Neuronal stem cell (in vitro differentiated cells): Measurements from ENCODE around the gene ARL4C.
A peak's percentile ranks its signal among the peaks of the same experiment; 100 is the strongest.

Experiments
- DNase-seq: peaks from one replicate; pipeline ENCODE4 v3.0.0-alpha.2; 2013; ENCODE audit warnings: low spot score
- H2AFZ ChIP-seq: one replicate; pipeline ENCODE4 v1.6.1; 2013; ENCODE audit warnings: mild to moderate bottlenecking, low read length, inconsistent platforms
- H2AK5ac ChIP-seq: 2 replicates; pipeline ENCODE4 v1.6.1; 2013; ENCODE audit warnings: low read depth, mild to moderate bottlenecking, inconsistent platforms, low read length, moderate library complexity, mixed read lengths
- H2BK120ac ChIP-seq: 2 replicates; pipeline ENCODE4 v1.6.1; 2013; ENCODE audit warnings: low read depth, mild to moderate bottlenecking, inconsistent platforms, low read length, moderate library complexity, mixed read lengths
- H2BK12ac ChIP-seq: one replicate; pipeline ENCODE4 v1.6.1; 2013; ENCODE audit warnings: low read length, inconsistent platforms
- H2BK15ac ChIP-seq: 2 replicates; pipeline ENCODE4 v1.6.1; 2013; ENCODE audit warnings: mild to moderate bottlenecking, low read length, inconsistent platforms, mixed read lengths
- H2BK5ac ChIP-seq: one replicate; pipeline ENCODE4 v1.6.1; 2013; ENCODE audit warnings: inconsistent platforms, mild to moderate bottlenecking, low read length, moderate library complexity
- H3K14ac ChIP-seq: one replicate; pipeline ENCODE4 v1.6.1; 2013; ENCODE audit warnings: low read length, inconsistent platforms
- H3K18ac ChIP-seq: 2 replicates; pipeline ENCODE4 v1.6.1; 2013; ENCODE audit warnings: low read length, inconsistent platforms
- H3K23ac ChIP-seq: 2 replicates; pipeline ENCODE4 v1.6.1; 2013; ENCODE audit warnings: low read depth, mild to moderate bottlenecking, mixed read lengths, low read length, inconsistent platforms; ENCODE audit not compliant: poor library complexity
- H3K27ac ChIP-seq: replicated peaks from 3 replicates; pipeline ENCODE4 v1.5.1; 2013; ENCODE audit warnings: low read length, inconsistent platforms
- H3K27me3 ChIP-seq, 3 experiments: 2 replicates each; pipeline ENCODE4 v1.6.1; 2013; ENCODE audit warnings: low read length in 3 of 3, mild to moderate bottlenecking in 2 of 3, inconsistent platforms in 1 of 3, low read depth in 1 of 3, mixed read lengths in 1 of 3, moderate library complexity in 1 of 3; ENCODE audit not compliant: control insufficient read depth in 3 of 3, insufficient read depth in 3 of 3
- H3K36me3 ChIP-seq, 2 donors: replicated peaks in 1 of 2; 2 replicates each; pipeline ENCODE4 v1.6.1; 2013; ENCODE audit warnings: low read length in 2 of 2; ENCODE audit not compliant: control insufficient read depth in 2 of 2, insufficient read depth in 2 of 2
- H3K4ac ChIP-seq: 2 replicates; pipeline ENCODE4 v1.6.1; 2013; ENCODE audit warnings: inconsistent platforms, mild to moderate bottlenecking, low read length, moderate library complexity
- H3K4me1 ChIP-seq, 2 donors: 1 replicate in 1 of 2; 2 replicates in 1 of 2; pipeline ENCODE4 v1.6.1; 2013; ENCODE audit warnings: low read length in 2 of 2, low read depth in 1 of 2; ENCODE audit not compliant: control insufficient read depth in 2 of 2, insufficient read depth in 1 of 2
- H3K4me2 ChIP-seq: one replicate; pipeline ENCODE4 v1.6.1; 2013; ENCODE audit warnings: mild to moderate bottlenecking, low read length, inconsistent platforms; ENCODE audit not compliant: insufficient read depth, poor library complexity, severe bottlenecking
- H3K4me3 ChIP-seq, 2 donors: 2 replicates each; pipeline ENCODE4 v1.5.1; 2013; ENCODE audit warnings: low read length in 2 of 2, mild to moderate bottlenecking in 2 of 2, inconsistent platforms in 1 of 2, moderate library complexity in 1 of 2
- H3K79me1 ChIP-seq: one replicate; pipeline ENCODE4 v1.6.1; 2013; ENCODE audit warnings: low read depth, mild to moderate bottlenecking, inconsistent platforms, low read length, moderate library complexity
- H3K9ac ChIP-seq: one replicate; pipeline ENCODE4 v1.6.1; 2013; ENCODE audit warnings: mild to moderate bottlenecking, low read depth, low read length, inconsistent platforms; ENCODE audit not compliant: poor library complexity
- H3K9me3 ChIP-seq, 2 donors: replicated peaks in 1 of 2; 2 replicates each; pipeline versions ENCODE3 to v1.6.1; 2013; ENCODE audit warnings: low read length in 2 of 2, mild to moderate bottlenecking in 2 of 2, inconsistent platforms in 1 of 2, low read depth in 1 of 2, mixed read lengths in 1 of 2, moderate library complexity in 1 of 2; ENCODE audit not compliant: control insufficient read depth in 2 of 2, insufficient read depth in 1 of 2
- H4K8ac ChIP-seq: one replicate; pipeline ENCODE4 v1.6.1; 2013; ENCODE audit warnings: low read depth, mild to moderate bottlenecking, inconsistent platforms, low read length, moderate library complexity
- H4K91ac ChIP-seq: one replicate; pipeline ENCODE4 v1.6.1; 2013; ENCODE audit warnings: low read length, low read depth, mild to moderate bottlenecking, inconsistent platforms; ENCODE audit not compliant: poor library complexity
- WGBS, 2 donors: extraction: QIAGEN DNeasy Blood & Tissue Kit; methylation state at CpG; one replicate each; pipeline ENCODE4 v1.1.7; 2013; ENCODE audit warnings: missing lambda C conversion rate in 2 of 2, mixed read lengths in 1 of 2; ENCODE audit not compliant: insufficient read length in 2 of 2, insufficient replicate concordance in 1 of 2; ENCODE audit errors: extremely low coverage in 2 of 2; 5-methylcytosine and 5-hydroxymethylcytosine counted together

ARL4C gene

GRCh38 chr2:234450431-234451124, 46.3 kb downstream of the ARL4C start:
- H3K9ac ChIP-seq = no peak overlapping the region
- H2BK120ac ChIP-seq = peak overlapping the region; percentile 14
- H3K4me1 ChIP-seq = peaks cover 34 to 35% of the 10 kb centered on the region in 2 donors
- peak overlapping the region; percentile 56 for H4K91ac ChIP-seq
- H3K14ac ChIP-seq = no peak overlapping the region
- H3K4ac ChIP-seq = no peak overlapping the region
- WGBS, 2 donors = no CpG with 5 or more reads among the region's 6 CpGs
- H4K8ac ChIP-seq = no peak overlapping the region
- no peaks in the 10 kb centered on the region for H3K27me3 ChIP-seq
- no peak overlapping the region for H3K4me3 ChIP-seq
- H2AFZ ChIP-seq = no peak overlapping the region
- no peaks in the 10 kb centered on the region for H3K36me3 ChIP-seq
- H3K23ac ChIP-seq = no peak overlapping the region
- H3K4me2 ChIP-seq = no peak overlapping the region
- H2BK12ac ChIP-seq = no peak overlapping the region
- H3K18ac ChIP-seq = peak overlapping the region; percentile 68
- peak overlapping the region; percentile 98 for H2BK5ac ChIP-seq
- DNase-seq = no peak
- no peak overlapping the region for H2BK15ac ChIP-seq
- peak overlapping the region; percentile 97 for H3K27ac ChIP-seq
- no peak overlapping the region for H2AK5ac ChIP-seq
- H3K9me3 ChIP-seq = peaks cover 0 to 4% of the 10 kb centered on the region in 2 donors
- H3K79me1 ChIP-seq = no peaks in the 10 kb centered on the region

- H2BK15ac ChIP-seq = no peak overlapping the region
- H3K9ac ChIP-seq = no peak overlapping the region
- no peak overlapping the region for H3K4me2 ChIP-seq
- no peaks in the 10 kb centered on the region for H3K79me1 ChIP-seq
- peaks cover 3 to 7% of the 10 kb centered on the region in 2 donors for H3K9me3 ChIP-seq
- no peak overlapping the region for H4K91ac ChIP-seq
- no peaks in the 10 kb centered on the region for H3K27me3 ChIP-seq
- peak overlapping the region; percentile 61 for H2AFZ ChIP-seq
- no peak overlapping the region for H2AK5ac ChIP-seq
- H2BK120ac ChIP-seq = no peak overlapping the region
- WGBS, 2 donors = no CpG with 5 or more reads among the region's 13 CpGs
- no peak overlapping the region for H4K8ac ChIP-seq
- peaks cover 34 to 35% of the 10 kb centered on the region in 2 donors for H3K4me1 ChIP-seq
- DNase-seq = peak; percentile 92
- no peak overlapping the region for H3K18ac ChIP-seq
- no peak overlapping the region for H3K23ac ChIP-seq
- H3K36me3 ChIP-seq = no peaks in the 10 kb centered on the region
- no peak overlapping the region for H2BK5ac ChIP-seq
- no peak overlapping the region for H3K4ac ChIP-seq
- no peak overlapping the region for H2BK12ac ChIP-seq
- no peak overlapping the region for H3K4me3 ChIP-seq
- H3K14ac ChIP-seq = no peak overlapping the region
- H3K27ac ChIP-seq = peak overlapping the region; percentile 97
Observed at GRCh38 chr2:234448506-234449184, 48.2 kb downstream of the ARL4C start.

GRCh38 chr2:234447963-234448362, 48.9 kb downstream of the ARL4C start:
- no peak for DNase-seq
- H3K4me1 ChIP-seq = peaks cover 34 to 35% of the 10 kb centered on the region in 2 donors

GRCh38 chr2:234447189-234447588, 49.7 kb downstream of the ARL4C start:
- H4K8ac ChIP-seq = no peak overlapping the region
- WGBS, 2 donors = no CpG with 5 or more reads among the region's 6 CpGs
- H2BK12ac ChIP-seq = peak overlapping the region; percentile 25
- DNase-seq = no peak
- H3K4me1 ChIP-seq = peaks cover 34 to 35% of the 10 kb centered on the region in 2 donors
- H3K9me3 ChIP-seq = peaks cover 4 to 7% of the 10 kb centered on the region in 2 donors
- H3K79me1 ChIP-seq = no peaks in the 10 kb centered on the region
- no peak overlapping the region for H3K23ac ChIP-seq
- H4K91ac ChIP-seq = no peak overlapping the region
- H3K18ac ChIP-seq = peak overlapping the region; percentile 76
- no peak overlapping the region for H2AFZ ChIP-seq
- no peak overlapping the region for H3K4me3 ChIP-seq
- H2BK120ac ChIP-seq = no peak overlapping the region
- H3K27ac ChIP-seq = peak overlapping the region; percentile 84
- peak overlapping the region; percentile 30 for H2AK5ac ChIP-seq
- no peak overlapping the region for H2BK15ac ChIP-seq
- no peak overlapping the region for H3K4me2 ChIP-seq
- no peak overlapping the region for H3K14ac ChIP-seq
- H3K9ac ChIP-seq = no peak overlapping the region
- H3K27me3 ChIP-seq = no peaks in the 10 kb centered on the region
- no peaks in the 10 kb centered on the region for H3K36me3 ChIP-seq
- H3K4ac ChIP-seq = no peak overlapping the region
- no peak overlapping the region for H2BK5ac ChIP-seq

More at GRCh38 chr2:234447963-234448362, 48.9 kb downstream of the ARL4C start:
- no peaks in the 10 kb centered on the region for H3K27me3 ChIP-seq
- H2BK120ac ChIP-seq = no peak overlapping the region
- no peaks in the 10 kb centered on the region for H3K36me3 ChIP-seq
- H4K8ac ChIP-seq = no peak overlapping the region
- no peak overlapping the region for H3K23ac ChIP-seq
- H2BK5ac ChIP-seq = no peak overlapping the region
- H3K4me2 ChIP-seq = no peak overlapping the region
- peak overlapping the region; percentile 61 for H2AFZ ChIP-seq
- no peak overlapping the region for H2BK15ac ChIP-seq
- H3K18ac ChIP-seq = peak overlapping the region; percentile 9
- no peak overlapping the region for H2BK12ac ChIP-seq
- no peak overlapping the region for H4K91ac ChIP-seq
- peaks cover 4 to 7% of the 10 kb centered on the region in 2 donors for H3K9me3 ChIP-seq
- H3K4me3 ChIP-seq = no peak overlapping the region
- no peak overlapping the region for H2AK5ac ChIP-seq
- H3K79me1 ChIP-seq = no peaks in the 10 kb centered on the region
- no peak overlapping the region for H3K9ac ChIP-seq
- WGBS, 2 donors = no CpG with 5 or more reads among the region's 5 CpGs
- H3K27ac ChIP-seq = peak overlapping the region; percentile 84
- H3K14ac ChIP-seq = no peak overlapping the region
- H3K4ac ChIP-seq = no peak overlapping the region
